ENCODE measurements around the gene SUPT6H.
A peak's percentile ranks its signal among the peaks of the same experiment; 100 is the strongest.

Gene SUPT6H

DNA sequence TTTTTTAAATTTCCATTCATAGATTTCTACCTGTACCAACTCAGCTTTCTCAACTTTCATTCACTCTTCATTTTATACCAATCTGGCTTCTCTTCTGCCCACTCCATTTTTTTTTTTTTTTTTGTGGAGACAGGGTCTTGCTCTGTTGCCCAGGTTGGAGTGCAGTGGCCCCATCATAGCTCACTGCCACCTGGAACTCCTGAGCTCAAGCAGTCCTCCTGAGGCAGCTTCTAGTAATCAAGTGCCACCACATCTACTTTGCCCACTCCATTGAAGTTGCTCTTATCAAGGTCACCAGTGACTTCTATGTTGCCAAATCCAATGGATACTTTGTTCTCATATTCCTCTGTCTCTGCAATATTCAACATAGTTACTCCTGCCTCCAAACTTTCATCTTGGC, 1.7 kb downstream of the SUPT6H start:
- in situ Hi-C loops (cut with MboI; ENCODE audit: low pct_unique_long_range_greater_than_20kb, low sequenced_read_pairs, unreplicated experiment) = no loop called here
- no peak for DNase-seq (ENCODE audit: low spot score)
- TF ChIP-seq, protein P1, sequence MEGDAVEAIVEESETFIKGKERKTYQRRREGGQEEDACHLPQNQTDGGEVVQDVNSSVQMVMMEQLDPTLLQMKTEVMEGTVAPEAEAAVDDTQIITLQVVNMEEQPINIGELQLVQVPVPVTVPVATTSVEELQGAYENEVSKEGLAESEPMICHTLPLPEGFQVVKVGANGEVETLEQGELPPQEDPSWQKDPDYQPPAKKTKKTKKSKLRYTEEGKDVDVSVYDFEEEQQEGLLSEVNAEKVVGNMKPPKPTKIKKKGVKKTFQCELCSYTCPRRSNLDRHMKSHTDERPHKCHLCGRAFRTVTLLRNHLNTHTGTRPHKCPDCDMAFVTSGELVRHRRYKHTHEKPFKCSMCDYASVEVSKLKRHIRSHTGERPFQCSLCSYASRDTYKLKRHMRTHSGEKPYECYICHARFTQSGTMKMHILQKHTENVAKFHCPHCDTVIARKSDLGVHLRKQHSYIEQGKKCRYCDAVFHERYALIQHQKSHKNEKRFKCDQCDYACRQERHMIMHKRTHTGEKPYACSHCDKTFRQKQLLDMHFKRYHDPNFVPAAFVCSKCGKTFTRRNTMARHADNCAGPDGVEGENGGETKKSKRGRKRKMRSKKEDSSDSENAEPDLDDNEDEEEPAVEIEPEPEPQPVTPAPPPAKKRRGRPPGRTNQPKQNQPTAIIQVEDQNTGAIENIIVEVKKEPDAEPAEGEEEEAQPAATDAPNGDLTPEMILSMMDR (IDR thresholded peaks at IDR 0.05; ENCODE audit: extremely low read depth, insufficient read depth, missing control alignments) = no peak

DNA sequence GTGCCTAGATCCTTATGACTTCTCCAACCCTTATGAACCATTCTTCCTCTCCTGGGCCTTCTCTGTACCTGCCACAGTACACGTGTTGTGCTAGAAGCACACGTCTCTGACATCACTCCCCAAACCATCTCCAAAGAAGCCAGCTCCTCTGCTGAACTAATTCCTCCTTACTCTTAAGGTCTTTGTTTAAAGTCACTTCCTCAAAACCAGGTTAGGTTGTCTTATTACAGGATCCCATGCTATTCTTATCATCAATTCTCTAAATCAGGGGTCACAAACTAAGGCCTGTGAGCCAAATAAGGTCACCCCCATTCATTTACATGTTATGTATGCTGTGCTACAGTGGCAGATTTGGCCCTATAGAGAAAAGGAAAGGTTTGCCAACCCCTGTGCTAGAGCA, 4.0 kb downstream of the SUPT6H start:
- in situ Hi-C loops (cut with MboI; ENCODE audit: low pct_unique_long_range_greater_than_20kb, low sequenced_read_pairs, unreplicated experiment) = no loop called here
- TF ChIP-seq, protein P1 (IDR thresholded peaks at IDR 0.05; ENCODE audit: extremely low read depth, insufficient read depth, missing control alignments) = no peak
- DNase-seq (ENCODE audit: low spot score) = no peak

DNA sequence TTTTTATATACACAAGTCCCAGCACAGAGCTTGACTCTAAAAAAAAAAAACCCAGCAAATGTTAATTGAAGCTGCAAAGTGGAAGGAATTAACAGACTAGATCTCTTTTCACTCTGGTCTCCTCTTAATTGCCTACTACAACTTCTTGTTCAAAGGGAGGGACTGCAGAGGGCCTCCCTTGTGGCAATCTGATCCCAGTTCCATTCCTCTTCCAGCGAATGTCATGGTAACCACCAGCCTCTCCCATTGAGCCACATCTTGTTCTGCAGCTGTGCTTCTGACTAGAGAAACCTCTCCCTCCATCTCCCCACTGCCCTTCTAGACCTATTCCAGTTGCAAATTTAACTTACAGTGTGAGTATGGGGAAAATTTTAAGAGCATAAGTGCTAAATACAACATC, 5.9 kb downstream of the SUPT6H start:
- in situ Hi-C loops (cut with MboI; ENCODE audit: low pct_unique_long_range_greater_than_20kb, low sequenced_read_pairs, unreplicated experiment) = no loop called here
- no peak for DNase-seq (ENCODE audit: low spot score)

DNA sequence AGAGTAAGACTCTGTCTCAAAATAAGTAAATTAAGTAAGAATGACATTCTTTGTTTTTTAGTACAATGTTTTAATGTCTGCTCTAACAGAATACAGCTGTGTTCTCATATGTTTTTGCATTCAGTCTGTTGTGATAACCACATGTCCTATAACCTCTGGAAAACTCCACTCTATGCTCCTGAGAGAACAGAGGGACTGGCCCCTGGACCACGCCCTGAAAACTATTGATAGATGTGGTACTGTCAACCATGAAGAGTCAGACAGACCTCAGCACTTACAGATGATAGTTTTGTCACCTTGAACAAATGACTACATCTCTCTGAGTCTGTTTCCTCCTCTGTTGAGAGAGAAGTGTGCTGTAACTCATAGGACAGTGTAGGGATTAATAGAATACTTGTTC, 7.9 kb downstream of the SUPT6H start:
- in situ Hi-C loops (cut with MboI; ENCODE audit: low pct_unique_long_range_greater_than_20kb, low sequenced_read_pairs, unreplicated experiment) = no loop called here
- DNase-seq (ENCODE audit: low spot score) = no peak
- TF ChIP-seq, protein P1 (IDR thresholded peaks at IDR 0.05; ENCODE audit: extremely low read depth, insufficient read depth, missing control alignments) = no peak

More for the DNA sequence above, 5.9 kb downstream of the SUPT6H start:
- TF ChIP-seq, protein P1 (IDR thresholded peaks at IDR 0.05; ENCODE audit: extremely low read depth, insufficient read depth, missing control alignments) = no peak

DNA sequence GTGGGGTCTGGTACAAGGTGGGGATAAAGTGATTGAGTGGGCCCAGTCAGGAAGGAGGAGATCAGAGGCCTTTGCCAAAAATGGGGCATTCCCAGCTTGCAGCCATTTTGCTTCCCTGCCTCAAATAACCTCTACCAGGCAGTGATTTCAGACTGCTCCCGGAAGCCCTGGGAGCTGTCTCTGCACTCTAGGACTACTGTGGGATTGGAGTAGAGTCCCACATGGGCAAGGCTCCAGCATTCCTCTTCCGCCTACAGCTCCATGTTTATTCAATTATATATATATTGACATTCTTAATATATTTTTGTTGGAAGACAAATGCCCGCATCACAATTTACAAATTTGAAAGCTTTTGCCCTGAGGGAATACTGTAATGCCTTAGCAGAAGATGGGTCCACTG, 13.5 kb downstream of the SUPT6H start:
- TF ChIP-seq, protein P1 (IDR thresholded peaks at IDR 0.05; ENCODE audit: extremely low read depth, insufficient read depth, missing control alignments) = no peak
- in situ Hi-C loops (cut with MboI; ENCODE audit: low pct_unique_long_range_greater_than_20kb, low sequenced_read_pairs, unreplicated experiment) = no loop called here
- DNase-seq (ENCODE audit: low spot score) = no peak

DNA sequence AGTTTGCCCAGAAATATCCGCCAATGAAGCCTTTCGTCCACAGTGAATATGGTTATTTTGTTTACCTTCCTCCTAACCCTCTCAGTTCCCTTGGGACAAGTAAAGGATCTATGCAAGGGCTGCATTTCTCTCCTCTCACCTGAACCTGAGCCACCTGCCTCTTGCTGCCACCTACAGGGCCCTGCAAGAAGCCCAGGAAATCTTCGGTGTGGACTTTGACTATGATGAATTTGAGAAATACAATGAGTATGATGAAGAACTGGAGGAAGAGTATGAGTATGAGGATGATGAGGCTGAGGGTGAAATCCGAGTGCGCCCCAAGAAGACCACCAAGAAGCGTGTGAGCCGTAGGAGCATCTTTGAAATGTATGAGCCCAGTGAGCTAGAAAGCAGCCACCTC, 14.0 kb downstream of the SUPT6H start:
- in situ Hi-C loops (cut with MboI; ENCODE audit: low pct_unique_long_range_greater_than_20kb, low sequenced_read_pairs, unreplicated experiment) = no loop called here
- DNase-seq (ENCODE audit: low spot score) = no peak
- TF ChIP-seq, protein P1 (IDR thresholded peaks at IDR 0.05; ENCODE audit: extremely low read depth, insufficient read depth, missing control alignments) = peak; percentile 42

DNA sequence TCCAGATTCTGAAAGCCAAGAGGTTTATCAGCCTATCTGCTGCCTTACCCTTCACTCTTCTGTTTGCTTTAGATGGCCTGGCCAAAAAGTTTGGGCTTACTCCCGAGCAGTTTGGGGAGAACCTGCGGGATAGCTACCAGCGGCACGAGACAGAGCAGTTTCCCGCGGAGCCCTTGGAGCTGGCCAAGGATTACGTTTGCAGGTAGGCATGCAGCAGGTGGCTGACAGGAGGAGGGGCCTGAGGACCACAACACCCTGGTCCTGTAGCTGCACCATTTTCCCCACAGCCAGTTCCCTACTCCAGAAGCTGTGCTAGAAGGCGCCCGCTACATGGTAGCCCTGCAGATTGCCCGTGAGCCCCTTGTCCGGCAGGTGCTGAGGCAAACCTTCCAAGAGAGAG, 20.6 kb downstream of the SUPT6H start:
- TF ChIP-seq, protein P1 (IDR thresholded peaks at IDR 0.05; ENCODE audit: extremely low read depth, insufficient read depth, missing control alignments) = no peak
- in situ Hi-C loops (cut with MboI; ENCODE audit: low pct_unique_long_range_greater_than_20kb, low sequenced_read_pairs, unreplicated experiment) = no loop called here

More for the DNA sequence above, 20.6 kb downstream of the SUPT6H start:
- no peak for DNase-seq (ENCODE audit: low spot score)

All from GM13977 (cell line).